ENCODE measurements around the gene MAPKBP1. TPM values are rescaled to one million over a fixed set of nuclear protein-coding genes. Genes with fewer than 3 reads are reported as not detected.

MAPKBP1 gene
- polyA plus RNA-seq, 3 donors = 0.76 to 8.6 (median 1.1) TPM

GRCh38 chr15:41798607-41799487 lies 24.6 kb downstream of the MAPKBP1 start:
- no peak overlapping the region for H3K27ac ChIP-seq (ENCODE audit: low read depth in 1 of 2, low read length in 2 of 2)
- Mint-ChIP-seq H3K4me1 (peaks cover 3% of the 10 kb centered on the region), H3K9me3 (peaks cover 0 to 1% (median 0%) of the 10 kb centered on the region in 7 donors), H3K36me3 (peaks cover 18 to 26% of the 10 kb centered on the region in 2 donors), H3K4me3 (no peak overlapping the region), H3K27me3 (ENCODE audit: low read depth in 3 of 3) (peaks cover 0 to 2% (median 0%) of the 10 kb centered on the region in 3 donors), H3K27ac (no peak overlapping the region)
- DNase-seq = no peak
- H3K36me3 ChIP-seq (replicated peaks in 1 of 2; ENCODE audit: control insufficient read depth in 1 of 2, insufficient read depth in 2 of 2, low read length in 2 of 2) = peaks cover 5 to 26% of the 10 kb centered on the region in 2 donors
- H2AFZ ChIP-seq (ENCODE audit: insufficient read depth, low read depth, low read length, poor library complexity, severe bottlenecking) = no peak overlapping the region
- no peak overlapping the region for H3K4me3 ChIP-seq (replicated peaks in 1 of 3; ENCODE audit: low read depth in 2 of 3, low read length in 3 of 3)
- TF ChIP-seq CTCF (IDR thresholded peaks at IDR 0.05) = no peak
- no peaks in the 10 kb centered on the region for H4K20me1 ChIP-seq (ENCODE audit: insufficient read depth, low read length)
- no peak overlapping the region for H3K4me2 ChIP-seq (replicated peaks; ENCODE audit: extremely low read depth, low read length, poor library complexity, severe bottlenecking)
- H3K27me3 ChIP-seq (ENCODE audit: control insufficient read depth in 2 of 2, insufficient read depth in 2 of 2, low read length in 2 of 2) = no peaks in the 10 kb centered on the region
- H3K79me2 ChIP-seq (ENCODE audit: insufficient read depth, low read length) = no peaks in the 10 kb centered on the region
- no peaks in the 10 kb centered on the region for H3K9me3 ChIP-seq (replicated peaks in 1 of 2; ENCODE audit: control insufficient read depth in 1 of 2, insufficient read depth in 1 of 2, low read length in 2 of 2)
- no peak overlapping the region for H3K9ac ChIP-seq (ENCODE audit: insufficient read depth, low read length, poor library complexity, severe bottlenecking)
- WGBS (ENCODE audit: insufficient coverage) = 98% methylated on average over 5 of the region's 9 CpGs
- intact Hi-C loops (cut with micrococcal nuclease) = no loop called here
- H3K4me1 ChIP-seq (ENCODE audit: control insufficient read depth in 1 of 2, insufficient read depth in 2 of 2, low read length in 2 of 2) = no peaks in the 10 kb centered on the region

GRCh38 chr15:41799488-41799805 lies 25.2 kb downstream of the MAPKBP1 start:
- DNase-seq = no peak
- intact Hi-C loops (cut with micrococcal nuclease) = no loop called here
- peak overlapping the region in 2 of 7 donors; percentile 37 to 61 for H3K27ac Mint-ChIP-seq
- Histone ChIP-seq H3K9me3 (replicated peaks in 1 of 2; ENCODE audit: control insufficient read depth in 1 of 2, insufficient read depth in 1 of 2, low read length in 2 of 2) (no peaks in the 10 kb centered on the region), H3K27ac (ENCODE audit: low read depth in 1 of 2, low read length in 2 of 2) (no peak overlapping the region), H3K4me1 (ENCODE audit: control insufficient read depth in 1 of 2, insufficient read depth in 2 of 2, low read length in 2 of 2) (no peaks in the 10 kb centered on the region), H2AFZ (ENCODE audit: insufficient read depth, low read depth, low read length, poor library complexity, severe bottlenecking) (no peak overlapping the region), H4K20me1 (ENCODE audit: insufficient read depth, low read length) (no peaks in the 10 kb centered on the region), H3K9ac (ENCODE audit: insufficient read depth, low read length, poor library complexity, severe bottlenecking) (no peak overlapping the region), H3K36me3 (replicated peaks in 1 of 2; ENCODE audit: control insufficient read depth in 1 of 2, insufficient read depth in 2 of 2, low read length in 2 of 2) (peaks cover 5 to 26% of the 10 kb centered on the region in 2 donors), H3K27me3 (ENCODE audit: control insufficient read depth in 2 of 2, insufficient read depth in 2 of 2, low read length in 2 of 2) (no peaks in the 10 kb centered on the region), H3K79me2 (ENCODE audit: insufficient read depth, low read length) (no peaks in the 10 kb centered on the region), H3K4me2 (replicated peaks; ENCODE audit: extremely low read depth, low read length, poor library complexity, severe bottlenecking) (no peak overlapping the region), H3K4me3 (replicated peaks in 1 of 3; ENCODE audit: low read depth in 2 of 3, low read length in 3 of 3) (no peak overlapping the region)
- TF ChIP-seq CTCF (IDR thresholded peaks at IDR 0.05) = no peak
- peaks cover 3% of the 10 kb centered on the region for H3K4me1 Mint-ChIP-seq
- H3K9me3 Mint-ChIP-seq = peaks cover 0 to 1% (median 0%) of the 10 kb centered on the region in 7 donors
- no peak overlapping the region for H3K4me3 Mint-ChIP-seq
- H3K27me3 Mint-ChIP-seq (ENCODE audit: low read depth in 3 of 3) = peaks cover 0 to 2% (median 0%) of the 10 kb centered on the region in 3 donors
- WGBS (ENCODE audit: insufficient coverage) = 92% methylated on average over 5 of the region's 5 CpGs
- H3K36me3 Mint-ChIP-seq = peaks cover 19 to 26% of the 10 kb centered on the region in 2 donors

Data from CD14-positive monocyte (primary cell).